PC-9 (cell line): Measurements from ENCODE around the gene SPOCK2. TPM values are rescaled to one million over a fixed set of nuclear protein-coding genes. Genes with fewer than 3 reads are reported as not detected.

Experiments used
- BruUV-seq: library from RNA; stranded (reverse); fragments of 400-500 nt; replicated peaks from 2 replicates; lab custom pipeline; 2021; lab: Mats Ljungman, UMichigan
- CTCF ChIA-PET: fragments of 300-600 bp; sonication (Branson Sonifier 250); formaldehyde crosslinking; loops from one replicate; lab custom pipeline; 2022; ENCODE audit warnings: antibody characterized with exemption; lab: Charles Lee
- POLR2A ChIA-PET: fragments of 300-600 bp; sonication (Branson Sonifier 250); formaldehyde crosslinking; loops from one replicate; lab custom pipeline; 2022; ENCODE audit warnings: antibody characterized with exemption; ENCODE audit not compliant: unreplicated experiment; lab: Charles Lee
- DNase-seq, 2 experiments: peaks; one replicate each; pipeline versions ENCODE4 v3.0.0 to v3.0.0-alpha.2; 2015 to 2022; ENCODE audit warnings: mixed read lengths in 1 of 2
- H2AFZ ChIP-seq: fragments of 200-600 bp; sonication (generic); 2 replicates; pipeline ENCODE4 v1.8.1; 2017; ENCODE audit warnings: antibody characterized with exemption
- H3F3A ChIP-seq: fragments of 200-600 bp; sonication (generic); 2 replicates; pipeline ENCODE4 v1.8.1; 2017; ENCODE audit warnings: antibody characterized with exemption, mild to moderate bottlenecking, low read depth; ENCODE audit not compliant: insufficient read depth
- H3K27ac ChIP-seq: fragments of 200-600 bp; sonication (generic); 2 replicates; pipeline ENCODE4 v1.6.1; 2016; ENCODE audit warnings: mixed run types
- H3K27me3 ChIP-seq: fragments of 200-600 bp; sonication (generic); 2 replicates; pipeline ENCODE4 v1.6.1; 2016; ENCODE audit warnings: low read depth, mixed run types; ENCODE audit not compliant: insufficient read depth
- H3K36me3 ChIP-seq: fragments of 200-600 bp; sonication (generic); 2 replicates; pipeline ENCODE4 v1.6.1; 2016; ENCODE audit warnings: low read depth, mixed run types
- H3K4me1 ChIP-seq: fragments of 200-600 bp; sonication (generic); replicated peaks from 2 replicates; pipeline ENCODE4 v1.6.1; 2016; ENCODE audit warnings: mixed run types; ENCODE audit not compliant: insufficient read depth
- H3K4me2 ChIP-seq: fragments of 200-600 bp; sonication (generic); 2 replicates; pipeline ENCODE4 v1.6.1; 2017; ENCODE audit warnings: mixed run types
- H3K4me3 ChIP-seq: fragments of 200-600 bp; sonication (generic); 2 replicates; pipeline ENCODE4 v1.6.1; 2016; ENCODE audit warnings: mixed run types
- H3K79me2 ChIP-seq: fragments of 200-600 bp; sonication (generic); 2 replicates; pipeline ENCODE4 v1.6.1; 2017; ENCODE audit warnings: low read depth, mixed run types
- H3K9me2 ChIP-seq: fragments of 200-600 bp; sonication (generic); 2 replicates; pipeline ENCODE4 v1.8.1; 2017; ENCODE audit warnings: mild to moderate bottlenecking; ENCODE audit not compliant: insufficient read depth
- H3K9me3 ChIP-seq: fragments of 200-600 bp; sonication (generic); 2 replicates; pipeline ENCODE4 v1.8.1; 2016; ENCODE audit warnings: low read depth; ENCODE audit not compliant: insufficient read depth
- H4K20me1 ChIP-seq: fragments of 200-600 bp; sonication (generic); 2 replicates; pipeline ENCODE4 v1.8.1; 2017; ENCODE audit not compliant: insufficient read depth
- CTCF ChIP-seq: fragments of 200-600 bp; sonication (generic); conservative IDR thresholded peaks from 2 replicates; pipeline ENCODE4 v1.6.1; 2017; ENCODE audit warnings: mixed run types, antibody characterized with exemption, mild to moderate bottlenecking, moderate library complexity
- EZH2 ChIP-seq: fragments of 200-600 bp; sonication (generic); IDR thresholded peaks from 2 replicates; pipeline ENCODE4 v1.8.0; 2017; ENCODE audit warnings: antibody characterized with exemption, low read depth
- intact Hi-C: fragments of 100-400 bp; cut with micrococcal nuclease; formaldehyde crosslinking; loops from one replicate; pipeline ENCODE4 v1.10.0; 2022; ENCODE audit not compliant: unreplicated experiment
- total RNA-seq: library from RNA; stranded (reverse); gene quantifications from 2 replicates; pipeline ENCODE4 v1.2.3, GENCODE V29; 2021

Gene SPOCK2
- total RNA-seq, 1 experiment from 2014 or later: 5.3 TPM

- no peak overlapping the region for H3K4me2 ChIP-seq
- DNase-seq: no peak
- no peaks in the 10 kb centered on the region for H3K27me3 ChIP-seq
- BruUV-seq: no TSS peak
- no peak overlapping the region for H2AFZ ChIP-seq
- POLR2A ChIA-PET: no interaction called here
- peaks cover 10% of the 10 kb centered on the region for H3K4me1 ChIP-seq
- CTCF ChIA-PET: interaction anchor here (0.5 to 0.7 kb wide), 2 partner anchors 11 to 13 kb away, joined by 3 to 5 read pairs; no protein-coding TSS in a partner anchor
- H4K20me1 ChIP-seq: no peaks in the 10 kb centered on the region
- TF ChIP-seq EZH2 (no peak), CTCF (no peak)
- H3K9me3 ChIP-seq: no peaks in the 10 kb centered on the region
- H3K4me3 ChIP-seq: no peak overlapping the region
- H3K9me2 ChIP-seq: no peaks in the 10 kb centered on the region
- no peaks in the 10 kb centered on the region for H3K79me2 ChIP-seq
- H3K36me3 ChIP-seq: no peaks in the 10 kb centered on the region
- H3K27ac ChIP-seq: no peak overlapping the region
- intact Hi-C loops: no loop called here
- H3F3A ChIP-seq: no peaks in the 10 kb centered on the region; the same call in 1 of the 2 replicates
These were observed 26.4 kb downstream of the SPOCK2 start for GRCh38 chr10:72061930-72062329.

- H3K9me2 ChIP-seq: no peaks in the 10 kb centered on the region
- BruUV-seq: no TSS peak
- TF ChIP-seq CTCF (peak; percentile 23; the same call in 1 of the 2 replicates), EZH2 (no peak)
- ChIA-PET POLR2A (interaction anchor here (0.5 to 0.6 kb wide), 2 partner anchors 11 to 65 kb away, joined by 3 to 15 read pairs; no protein-coding TSS in a partner anchor), CTCF (interaction anchor here (0.5 to 0.7 kb wide), 2 partner anchors 11 to 13 kb away, joined by 3 to 5 read pairs; no protein-coding TSS in a partner anchor)
- H2AFZ ChIP-seq: no peak overlapping the region
- no peak overlapping the region for H3K4me2 ChIP-seq
- no peaks in the 10 kb centered on the region for H3K79me2 ChIP-seq
- H3K36me3 ChIP-seq: no peaks in the 10 kb centered on the region
- no peaks in the 10 kb centered on the region; the same call in 1 of the 2 replicates for H3F3A ChIP-seq
- H3K4me1 ChIP-seq: peaks cover 10% of the 10 kb centered on the region
- no peaks in the 10 kb centered on the region for H3K9me3 ChIP-seq
- no peaks in the 10 kb centered on the region for H4K20me1 ChIP-seq
- no peak overlapping the region for H3K4me3 ChIP-seq
- DNase-seq: no peak
- intact Hi-C loops: no loop called here
- no peaks in the 10 kb centered on the region for H3K27me3 ChIP-seq
- no peak overlapping the region for H3K27ac ChIP-seq
These were observed 26.9 kb downstream of the SPOCK2 start for GRCh38 chr10:72061491-72061890.

- POLR2A ChIA-PET: no interaction called here
- Histone ChIP-seq H3K79me2 (no peaks in the 10 kb centered on the region), H3K9me2 (no peaks in the 10 kb centered on the region), H3K4me2 (no peak overlapping the region), H3K4me3 (no peak overlapping the region), H4K20me1 (no peaks in the 10 kb centered on the region), H3K27me3 (no peaks in the 10 kb centered on the region), H3K4me1 (peaks cover 10% of the 10 kb centered on the region), H3K36me3 (no peaks in the 10 kb centered on the region), H2AFZ (no peak overlapping the region), H3K27ac (no peak overlapping the region), H3K9me3 (no peaks in the 10 kb centered on the region), H3F3A (no peaks in the 10 kb centered on the region)
- TF ChIP-seq EZH2: no peak
- no peak for TF ChIP-seq CTCF
- no TSS peak for BruUV-seq
- intact Hi-C loops: no loop called here
- no peak for DNase-seq
- CTCF ChIA-PET: interaction anchor here (0.5 to 0.7 kb wide), 3 partner anchors 11 to 86 kb away, joined by 3 to 10 read pairs (median 3); no protein-coding TSS in a partner anchor
These were observed 28.2 kb downstream of the SPOCK2 start for GRCh38 chr10:72059843-72060822.
